ENCODE results near the gene MYOM1. TPM values are rescaled to one million over a fixed set of nuclear protein-coding genes. Genes with fewer than 3 reads are reported as not detected.

The MYOM1 gene
- total RNA-seq, 1 experiment from 2014 or later, result 0.07 TPM

DNA sequence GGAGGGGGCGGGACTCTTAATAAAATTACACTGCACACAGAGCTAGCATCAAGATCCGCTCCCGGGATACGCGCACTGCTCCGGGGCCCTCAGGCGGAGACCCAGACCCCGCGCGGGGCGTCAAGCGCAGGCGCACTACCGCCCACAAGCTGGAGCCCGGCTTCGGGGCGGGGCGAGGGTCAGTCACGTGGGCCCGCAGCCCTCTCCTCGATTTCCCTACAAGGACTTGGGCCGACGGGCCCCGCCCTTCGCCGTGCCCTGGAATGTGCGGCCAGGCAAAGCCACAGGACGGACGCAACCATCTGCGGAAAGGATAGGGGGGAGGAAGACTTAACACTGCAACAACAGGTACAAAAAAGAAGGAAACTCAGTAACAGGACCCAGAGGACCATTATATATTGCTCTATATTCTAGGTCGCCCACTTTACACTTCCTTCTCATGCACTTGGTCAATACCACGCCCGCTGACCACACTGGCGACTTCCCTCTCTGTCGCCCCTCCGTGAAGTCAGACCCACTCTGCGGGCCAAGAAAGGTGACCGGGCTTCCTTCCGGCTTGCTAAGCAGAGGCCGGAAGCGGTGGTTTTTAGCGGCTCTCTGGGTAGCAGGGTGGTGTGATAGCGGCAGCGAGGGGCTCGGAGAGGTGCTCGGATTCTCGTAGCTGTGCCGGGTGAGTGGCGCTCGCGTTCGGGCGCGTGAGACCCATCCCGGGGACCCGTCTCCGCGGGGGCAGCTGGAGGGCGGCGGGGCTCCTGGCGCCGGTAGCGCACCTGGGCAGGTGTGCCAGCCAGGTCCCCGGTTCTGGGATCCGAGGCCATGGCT lies 27.7 kb upstream of the MYOM1 start, which contains the start of gene MYL12A:
MYL12A (plus strand) TSS at position 562 of the 822 bp plus-strand sequence. CDS start 5,447 bp downstream, outside the sequence.
- peaks cover 59% of the 10 kb centered on the region for H3K79me2 ChIP-seq (ENCODE audit: low read length)

DNA sequence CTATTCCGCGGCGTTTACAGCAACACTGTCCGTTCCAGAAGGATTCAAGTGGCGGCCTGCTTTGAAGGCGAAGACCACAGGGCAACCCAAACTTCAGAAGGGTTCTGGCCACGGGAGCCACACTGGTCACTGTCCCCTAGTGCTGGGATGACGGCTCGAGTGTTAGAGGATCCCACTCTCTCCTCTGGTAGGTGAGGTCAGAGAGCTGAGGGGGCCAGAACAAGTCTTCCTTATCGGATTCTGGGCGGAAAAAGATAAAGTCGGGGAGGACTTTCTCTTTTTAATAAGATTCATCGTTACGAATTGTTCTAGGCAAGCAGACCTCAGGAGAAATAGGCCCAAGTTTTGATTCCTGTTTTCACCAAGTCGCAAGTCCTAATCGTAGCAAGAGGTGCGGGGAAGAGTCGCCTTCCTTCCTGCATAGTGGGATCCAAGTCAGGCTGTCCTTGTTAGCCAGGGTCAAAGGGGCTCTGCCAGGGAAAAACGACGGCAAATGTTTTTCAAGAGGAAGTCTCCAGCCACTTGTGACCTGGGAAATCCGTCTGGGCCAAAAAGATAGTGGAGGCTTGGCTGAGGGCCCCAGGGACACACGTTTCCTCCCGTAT lies 27.0 kb upstream of the MYOM1 start:
- Histone ChIP-seq H3K9ac (ENCODE audit: low read length) (peak overlapping the region; percentile 92), H3K9me2 (replicated peaks; ENCODE audit: low read length) (no peaks in the 10 kb centered on the region), H3K27ac (ENCODE audit: low read length) (peak overlapping the region; percentile 79), H2AFZ (ENCODE audit: low read length) (peak overlapping the region; percentile 88), H3K4me3 (ENCODE audit: low read length) (peak overlapping the region; percentile 92), H4K20me1 (ENCODE audit: low read length) (peaks cover 13% of the 10 kb centered on the region), H3F3A (ENCODE audit: low read length, unreplicated experiment) (no peaks in the 10 kb centered on the region), H3K79me2 (ENCODE audit: low read length) (peaks cover 52% of the 10 kb centered on the region), H3K36me3 (ENCODE audit: low read depth, low read length) (0 out of 2 replicates have a peak, but pooled peaks cover 4% of the 10 kb centered on the region), H3K27me3 (ENCODE audit: low read length) (no peaks in the 10 kb centered on the region), H3K9me3 (ENCODE audit: low read length) (no peaks in the 10 kb centered on the region), H3K4me1 (ENCODE audit: insufficient read depth, low read length) (peaks cover 34% of the 10 kb centered on the region), H3K4me2 (ENCODE audit: low read length) (peak overlapping the region; percentile 95)
- ATAC-seq (peak; percentile 8), DNase-seq (peak; percentile 32)
- TSS peak; percentile 79 for BruUV-seq (replicated peaks)
- ChIA-PET POLR2A (ENCODE audit: unreplicated experiment) (interaction anchor here (0.5 to 2.4 kb wide), 10 partner anchors 8 to 357 kb away, joined by 3 to 10 read pairs (median 4); no protein-coding TSS in a partner anchor), CTCF (interaction anchor here (0.5 to 2.6 kb wide), 13 partner anchors 29 to 493 kb away, joined by 3 to 27 read pairs (median 3); no protein-coding TSS in a partner anchor)
- intact Hi-C loops (cut with micrococcal nuclease), result loop anchor here (1.0 to 2.0 kb wide), 6 partner anchors 15 to 590 kb away; partner anchors contain the start of gene LPIN2
- TF ChIP-seq, protein P1, sequence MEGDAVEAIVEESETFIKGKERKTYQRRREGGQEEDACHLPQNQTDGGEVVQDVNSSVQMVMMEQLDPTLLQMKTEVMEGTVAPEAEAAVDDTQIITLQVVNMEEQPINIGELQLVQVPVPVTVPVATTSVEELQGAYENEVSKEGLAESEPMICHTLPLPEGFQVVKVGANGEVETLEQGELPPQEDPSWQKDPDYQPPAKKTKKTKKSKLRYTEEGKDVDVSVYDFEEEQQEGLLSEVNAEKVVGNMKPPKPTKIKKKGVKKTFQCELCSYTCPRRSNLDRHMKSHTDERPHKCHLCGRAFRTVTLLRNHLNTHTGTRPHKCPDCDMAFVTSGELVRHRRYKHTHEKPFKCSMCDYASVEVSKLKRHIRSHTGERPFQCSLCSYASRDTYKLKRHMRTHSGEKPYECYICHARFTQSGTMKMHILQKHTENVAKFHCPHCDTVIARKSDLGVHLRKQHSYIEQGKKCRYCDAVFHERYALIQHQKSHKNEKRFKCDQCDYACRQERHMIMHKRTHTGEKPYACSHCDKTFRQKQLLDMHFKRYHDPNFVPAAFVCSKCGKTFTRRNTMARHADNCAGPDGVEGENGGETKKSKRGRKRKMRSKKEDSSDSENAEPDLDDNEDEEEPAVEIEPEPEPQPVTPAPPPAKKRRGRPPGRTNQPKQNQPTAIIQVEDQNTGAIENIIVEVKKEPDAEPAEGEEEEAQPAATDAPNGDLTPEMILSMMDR (conservative IDR thresholded peaks at IDR 0.05; ENCODE audit: low read depth, low read length), result no peak
- TF ChIP-seq EZH2phosphoT487 (IDR thresholded peaks at IDR 0.05; ENCODE audit: borderline replicate concordance, low read length) (no peak), EZH2 (IDR thresholded peaks at IDR 0.05; ENCODE audit: low read length, unreplicated experiment) (no peak)

More for the DNA sequence above, 27.7 kb upstream of the MYOM1 start, which contains the start of gene MYL12A:
- ChIA-PET CTCF (interaction anchor here (1.0 to 1.1 kb wide), 2 partner anchors 96 to 481 kb away, joined by 3 to 5 read pairs; no protein-coding TSS in a partner anchor), POLR2A (ENCODE audit: unreplicated experiment) (interaction anchor here (0.5 to 2.4 kb wide), 10 partner anchors 7 to 356 kb away, joined by 3 to 10 read pairs (median 4); no protein-coding TSS in a partner anchor)
- Histone ChIP-seq H4K20me1 (ENCODE audit: low read length) (peaks cover 13% of the 10 kb centered on the region), H3K9ac (ENCODE audit: low read length) (peak within 1 kb of the TSS; percentile 92), H3F3A (ENCODE audit: low read length, unreplicated experiment) (no peaks in the 10 kb centered on the region), H3K9me2 (replicated peaks; ENCODE audit: low read length) (no peaks in the 10 kb centered on the region), H3K4me3 (ENCODE audit: low read length) (peak within 1 kb of the TSS; percentile 92), H3K27ac (ENCODE audit: low read length) (peak within 1 kb of the TSS; percentile 79), H3K27me3 (ENCODE audit: low read length) (no peaks in the 10 kb centered on the region), H3K36me3 (ENCODE audit: low read depth, low read length) (0 out of 2 replicates have a peak, but pooled peaks cover 4% of the 10 kb centered on the region), H2AFZ (ENCODE audit: low read length) (peak within 1 kb of the TSS; percentile 88), H3K9me3 (ENCODE audit: low read length) (no peaks in the 10 kb centered on the region), H3K4me2 (ENCODE audit: low read length) (peak within 1 kb of the TSS; percentile 95), H3K4me1 (ENCODE audit: insufficient read depth, low read length) (peaks cover 36% of the 10 kb centered on the region)
- peak; percentile 74 for ATAC-seq
- BruUV-seq (replicated peaks), result no TSS peak
- peak; percentile 98 for DNase-seq
- TF ChIP-seq, protein P1 (conservative IDR thresholded peaks at IDR 0.05; ENCODE audit: low read depth, low read length), result no peak
- TF ChIP-seq EZH2phosphoT487 (IDR thresholded peaks at IDR 0.05; ENCODE audit: borderline replicate concordance, low read length) (no peak), EZH2 (IDR thresholded peaks at IDR 0.05; ENCODE audit: low read length, unreplicated experiment) (no peak)
- intact Hi-C loops (cut with micrococcal nuclease), result loop anchor here (1.0 to 2.0 kb wide), 2 partner anchors 14 to 591 kb away; no protein-coding TSS in a partner anchor
